H9 (cell line): Measurements from ENCODE around the gene SLC7A6. TPM values are rescaled to one million over a fixed set of nuclear protein-coding genes. Genes with fewer than 3 reads are reported as not detected.

Experiments used
- DNase-seq: peaks from one replicate; pipeline ENCODE4 v3.0.0-alpha.2; 2017
- H2AFZ ChIP-seq: one replicate; pipeline ENCODE4 v1.6.1; 2013; ENCODE audit warnings: mild to moderate bottlenecking, low read length, control low read depth, moderate library complexity
- H2AK5ac ChIP-seq: 2 replicates; pipeline ENCODE4 v1.6.1; 2013; ENCODE audit warnings: low read length, control low read depth, mixed read lengths; ENCODE audit not compliant: insufficient read length
- H2BK120ac ChIP-seq: one replicate; pipeline ENCODE4 v1.6.1; 2013; ENCODE audit warnings: low read depth, mild to moderate bottlenecking, low read length, control low read depth, inconsistent platforms; ENCODE audit not compliant: poor library complexity, severe bottlenecking
- H2BK12ac ChIP-seq: 2 replicates; pipeline ENCODE4 v1.6.1; 2013; ENCODE audit warnings: low read length, control low read depth, mixed read lengths, low read depth; ENCODE audit not compliant: insufficient read length
- H2BK15ac ChIP-seq: 2 replicates; pipeline ENCODE4 v1.6.1; 2013; ENCODE audit warnings: low read depth, low read length, control low read depth
- H2BK20ac ChIP-seq: one replicate; pipeline ENCODE4 v1.6.1; 2013; ENCODE audit warnings: low read depth, mild to moderate bottlenecking, low read length, control low read depth, inconsistent platforms; ENCODE audit not compliant: poor library complexity, severe bottlenecking
- H2BK5ac ChIP-seq: 2 replicates; pipeline ENCODE4 v1.6.1; 2013; ENCODE audit warnings: low read length, control low read depth, mixed read lengths; ENCODE audit not compliant: insufficient read length
- H3K14ac ChIP-seq: 2 replicates; pipeline ENCODE4 v1.6.1; 2013; ENCODE audit warnings: low read length, control low read depth; ENCODE audit not compliant: insufficient read depth
- H3K18ac ChIP-seq: 2 replicates; pipeline ENCODE4 v1.6.1; 2013; ENCODE audit warnings: low read depth, mild to moderate bottlenecking, mixed read lengths, low read length, control low read depth; ENCODE audit not compliant: insufficient read length
- H3K23ac ChIP-seq: 2 replicates; pipeline ENCODE4 v1.6.1; 2013; ENCODE audit warnings: low read length, control low read depth, mixed read lengths, low read depth; ENCODE audit not compliant: insufficient read length
- H3K23me2 ChIP-seq: 2 replicates; pipeline ENCODE4 v1.6.1; 2013; ENCODE audit warnings: low read depth, mild to moderate bottlenecking, mixed read lengths, low read length, control low read depth; ENCODE audit not compliant: insufficient read length, poor library complexity, severe bottlenecking
- H3K27ac ChIP-seq: 2 replicates; pipeline ENCODE4 v1.5.1; 2013; ENCODE audit warnings: low read length, control low read depth, mixed read lengths, low read depth; ENCODE audit not compliant: insufficient read length
- H3K27me3 ChIP-seq: 2 replicates; pipeline ENCODE4 v1.6.1; 2013; ENCODE audit warnings: low read length, control low read depth, inconsistent platforms; ENCODE audit not compliant: insufficient read depth
- H3K4ac ChIP-seq: 2 replicates; pipeline ENCODE4 v1.6.1; 2013; ENCODE audit warnings: low read depth, mild to moderate bottlenecking, control low read depth, inconsistent platforms, low read length, moderate library complexity
- H3K4me1 ChIP-seq: 2 replicates; pipeline ENCODE4 v1.6.1; 2013; ENCODE audit warnings: low read length, control low read depth, inconsistent platforms; ENCODE audit not compliant: insufficient read depth
- H3K4me2 ChIP-seq: 2 replicates; pipeline ENCODE4 v1.6.1; 2013; ENCODE audit warnings: low read length, control low read depth, mixed read lengths; ENCODE audit not compliant: insufficient read length, insufficient read depth
- H3K56ac ChIP-seq: 2 replicates; pipeline ENCODE4 v1.6.1; 2013; ENCODE audit warnings: low read depth, mild to moderate bottlenecking, mixed read lengths, low read length, control low read depth; ENCODE audit not compliant: insufficient read length
- H3K79me1 ChIP-seq: 2 replicates; pipeline ENCODE4 v1.6.1; 2013; ENCODE audit warnings: low read depth, mild to moderate bottlenecking, moderate library complexity, low read length, control low read depth, inconsistent platforms; ENCODE audit not compliant: insufficient read depth, poor library complexity, severe bottlenecking
- H3K79me2 ChIP-seq: 2 replicates; pipeline ENCODE4 v1.6.1; 2013; ENCODE audit warnings: low read length, control low read depth, inconsistent platforms; ENCODE audit not compliant: insufficient read depth
- H3K9ac ChIP-seq: 2 replicates; pipeline ENCODE4 v1.6.1; 2013; ENCODE audit warnings: low read length, control low read depth, mixed read lengths; ENCODE audit not compliant: insufficient read length; ENCODE audit errors: extremely low read depth
- H3K9me3 ChIP-seq: one replicate; pipeline ENCODE4 v1.6.1; 2013; ENCODE audit warnings: low read depth, low read length, inconsistent platforms; ENCODE audit not compliant: control insufficient read depth
- H3T11ph ChIP-seq: one replicate; pipeline ENCODE4 v1.6.1; 2013; ENCODE audit warnings: mild to moderate bottlenecking, low read length, control low read depth, inconsistent platforms
- H4K20me1 ChIP-seq: one replicate; pipeline ENCODE4 v1.6.1; 2013; ENCODE audit not compliant: control insufficient read depth, insufficient read length, insufficient read depth
- H4K5ac ChIP-seq: 2 replicates; pipeline ENCODE4 v1.6.1; 2013; ENCODE audit warnings: low read depth, mild to moderate bottlenecking, mixed read lengths, low read length, control low read depth; ENCODE audit not compliant: insufficient read length
- H4K8ac ChIP-seq: replicated peaks from 2 replicates; pipeline ENCODE4 v1.6.1; 2013; ENCODE audit warnings: low read length, control low read depth, mixed read lengths, low read depth; ENCODE audit not compliant: insufficient read length
- H4K91ac ChIP-seq: 2 replicates; pipeline ENCODE4 v1.6.1; 2013; ENCODE audit warnings: low read depth, mild to moderate bottlenecking, moderate library complexity, mixed read lengths, low read length, control low read depth; ENCODE audit not compliant: insufficient read length
- H3K27ac Mint-ChIP-seq, 3 experiments: 2 replicates in 2 of 3; 3 replicates in 1 of 3; pipeline ENCODE4 v1.8.0; 2020 to 2021; ENCODE audit warnings: mixed read lengths in 3 of 3, mild to moderate bottlenecking in 1 of 3, moderate library complexity in 1 of 3
- H3K27me3 Mint-ChIP-seq: 2 replicates; pipeline ENCODE4 v1.8.0; 2021; ENCODE audit warnings: low read depth, mild to moderate bottlenecking, moderate library complexity, mixed read lengths
- H3K36me3 Mint-ChIP-seq, 3 experiments: 2 replicates in 2 of 3; 3 replicates in 1 of 3; pipeline ENCODE4 v1.8.0; 2020 to 2021; ENCODE audit warnings: low read depth in 3 of 3, mixed read lengths in 3 of 3; ENCODE audit not compliant: insufficient read depth in 1 of 3
- H3K4me1 Mint-ChIP-seq, 2 experiments: 2 replicates each; pipeline ENCODE4 v1.8.0; 2020; ENCODE audit warnings: mixed read lengths in 2 of 2
- H3K4me3 Mint-ChIP-seq, 2 experiments: 2 replicates in 1 of 2; 3 replicates in 1 of 2; pipeline ENCODE4 v1.8.0; 2020 to 2021; ENCODE audit warnings: mild to moderate bottlenecking in 2 of 2, mixed read lengths in 2 of 2, moderate library complexity in 1 of 2
- H3K9me3 Mint-ChIP-seq, 2 experiments: 2 replicates in 1 of 2; 3 replicates in 1 of 2; pipeline ENCODE4 v1.8.0; 2020; ENCODE audit warnings: mild to moderate bottlenecking in 2 of 2, mixed read lengths in 2 of 2, moderate library complexity in 1 of 2
- WGBS: extraction: QIAGEN DNeasy Blood & Tissue Kit; methylation state at CpG from one replicate; pipeline ENCODE4 v1.1.7; 2013; ENCODE audit warnings: missing lambda C conversion rate, low lambda C conversion rate, mixed read lengths; ENCODE audit not compliant: insufficient read length; ENCODE audit errors: extremely low coverage; 5-methylcytosine and 5-hydroxymethylcytosine counted together
- total RNA-seq: library from RNA; stranded (reverse); gene quantifications from 2 replicates; pipeline ENCODE4 v1.2.1, GENCODE V29; 2021
- TF ChIP-seq, protein P1 (sequence below): fragments of 200-600 bp; sonication (generic); conservative IDR thresholded peaks from 3 replicates; pipeline ENCODE4 v1.8.0; 2021; ENCODE audit warnings: antibody characterized with exemption, mild to moderate bottlenecking

The SLC7A6 gene
- total RNA-seq, 1 experiment from 2014 or later = 21.1 TPM

DNA sequence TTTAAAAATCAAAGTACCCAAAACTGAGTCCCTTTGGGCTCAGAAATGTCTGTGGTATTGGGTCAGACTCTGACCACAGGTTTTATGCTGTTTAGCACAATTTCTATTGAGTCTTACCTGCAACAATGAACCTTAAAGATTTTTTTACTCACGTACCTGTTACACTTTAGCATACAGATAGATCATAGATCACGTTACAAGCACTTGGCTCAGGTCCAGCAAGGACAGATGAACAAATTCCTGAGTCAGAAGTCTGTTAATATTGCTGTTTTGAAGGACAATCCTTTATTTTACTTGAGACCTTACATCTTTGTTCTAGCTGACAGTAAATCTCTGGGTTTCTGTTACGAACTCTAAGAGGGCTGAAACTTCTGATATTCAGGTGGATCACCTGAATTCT, 33.6 kb downstream of the SLC7A6 start:
- no peak overlapping the region for H3K9ac ChIP-seq
- H3K4me2 ChIP-seq = no peak overlapping the region
- no peak overlapping the region for H3K14ac ChIP-seq
- H3K56ac ChIP-seq = no peak overlapping the region
- H3K4me1 ChIP-seq = no peaks in the 10 kb centered on the region
- H2BK5ac ChIP-seq = no peak overlapping the region
- Mint-ChIP-seq H3K4me1 (0 out of 4 replicates have a peak, but pooled peaks cover 0 to 2% of the 10 kb centered on the region in 2 experiments), H3K4me3 (no peak overlapping the region), H3K9me3 (no peaks in the 10 kb centered on the region), H3K27me3 (no peaks in the 10 kb centered on the region; the same call in 1 of the 2 replicates), H3K36me3 (peaks cover 21 to 86% (median 50%) of the 10 kb centered on the region in 3 experiments; a peak in 6 of 7 replicates), H3K27ac (no peak overlapping the region)
- no peak overlapping the region for H4K91ac ChIP-seq
- no peaks in the 10 kb centered on the region for H4K20me1 ChIP-seq
- H3K4ac ChIP-seq = no peak overlapping the region
- H3K27me3 ChIP-seq = no peaks in the 10 kb centered on the region
- no CpG with 5 or more reads among the region's 3 CpGs for WGBS
- H4K5ac ChIP-seq = no peak overlapping the region
- no peak overlapping the region for H2BK120ac ChIP-seq
- DNase-seq = no peak
- H2AK5ac ChIP-seq = no peak overlapping the region
- H3T11ph ChIP-seq = no peak overlapping the region
- no peaks in the 10 kb centered on the region for H3K23me2 ChIP-seq
- no peak overlapping the region for H3K27ac ChIP-seq
- TF ChIP-seq, protein P1, sequence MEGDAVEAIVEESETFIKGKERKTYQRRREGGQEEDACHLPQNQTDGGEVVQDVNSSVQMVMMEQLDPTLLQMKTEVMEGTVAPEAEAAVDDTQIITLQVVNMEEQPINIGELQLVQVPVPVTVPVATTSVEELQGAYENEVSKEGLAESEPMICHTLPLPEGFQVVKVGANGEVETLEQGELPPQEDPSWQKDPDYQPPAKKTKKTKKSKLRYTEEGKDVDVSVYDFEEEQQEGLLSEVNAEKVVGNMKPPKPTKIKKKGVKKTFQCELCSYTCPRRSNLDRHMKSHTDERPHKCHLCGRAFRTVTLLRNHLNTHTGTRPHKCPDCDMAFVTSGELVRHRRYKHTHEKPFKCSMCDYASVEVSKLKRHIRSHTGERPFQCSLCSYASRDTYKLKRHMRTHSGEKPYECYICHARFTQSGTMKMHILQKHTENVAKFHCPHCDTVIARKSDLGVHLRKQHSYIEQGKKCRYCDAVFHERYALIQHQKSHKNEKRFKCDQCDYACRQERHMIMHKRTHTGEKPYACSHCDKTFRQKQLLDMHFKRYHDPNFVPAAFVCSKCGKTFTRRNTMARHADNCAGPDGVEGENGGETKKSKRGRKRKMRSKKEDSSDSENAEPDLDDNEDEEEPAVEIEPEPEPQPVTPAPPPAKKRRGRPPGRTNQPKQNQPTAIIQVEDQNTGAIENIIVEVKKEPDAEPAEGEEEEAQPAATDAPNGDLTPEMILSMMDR = no peak
- no peaks in the 10 kb centered on the region for H3K79me1 ChIP-seq
- no peak overlapping the region for H4K8ac ChIP-seq
- H2BK12ac ChIP-seq = no peak overlapping the region
- H2BK15ac ChIP-seq = no peak overlapping the region
- H3K18ac ChIP-seq = no peak overlapping the region
- H3K23ac ChIP-seq = no peak overlapping the region
- H3K9me3 ChIP-seq = no peaks in the 10 kb centered on the region
- no peaks in the 10 kb centered on the region for H3K79me2 ChIP-seq
- H2AFZ ChIP-seq = no peak overlapping the region
- no peak overlapping the region for H2BK20ac ChIP-seq
